ENCODE results near the gene UBE2Z. TPM values are rescaled to one million over a fixed set of nuclear protein-coding genes. Genes with fewer than 3 reads are reported as not detected.

UBE2Z gene
- total RNA-seq, 1 experiment from 2014 or later, result 223 TPM

GRCh38 chr17:48909783-48910182 is 1.6 kb downstream of the UBE2Z start:
- DNase-seq (ENCODE audit: low read depth, low spot score) (no peak), ATAC-seq (no peak)
- Histone ChIP-seq H3K27ac (ENCODE audit: low read length) (peak overlapping the region; percentile 85), H3K36me3 (ENCODE audit: control insufficient read depth, insufficient read depth, low read length) (peaks cover 29% of the 10 kb centered on the region), H3K9me3 (ENCODE audit: control insufficient read depth, insufficient read depth, low read depth, low read length) (no peaks in the 10 kb centered on the region), H3K27me3 (ENCODE audit: control insufficient read depth, insufficient read depth, low read length) (no peaks in the 10 kb centered on the region), H3K4me3 (ENCODE audit: low read depth in 2 of 2, low read length in 2 of 2) (peak overlapping the region; percentile 62 to 86), H3K4me1 (ENCODE audit: control insufficient read depth, insufficient read depth, low read length) (peaks cover 37% of the 10 kb centered on the region)
- in situ Hi-C loops (cut with HindIII; ENCODE audit: low pct_unique_long_range_greater_than_20kb, low sequenced_read_pairs), result loop anchor here (10.0 kb wide), 1 partner anchor 175 kb away; no protein-coding TSS in a partner anchor
- TF ChIP-seq POLR2AphosphoS5 (IDR thresholded peaks at IDR 0.05; ENCODE audit: low read depth, low read length) (no peak), SIN3A (IDR thresholded peaks at IDR 0.05; ENCODE audit: borderline replicate concordance, insufficient read depth, low read depth, low read length) (no peak), REST (IDR thresholded peaks at IDR 0.05; ENCODE audit: insufficient read depth in 1 of 2, low read depth in 2 of 2, low read length in 1 of 2) (no peak), TCF7L2 (IDR thresholded peaks at IDR 0.05; ENCODE audit: low read depth, low read length) (no peak), CTCF (IDR thresholded peaks at IDR 0.05) (no peak)
- ChIA-PET CTCF (interaction anchor here (0.7 to 0.9 kb wide), 2 partner anchors 8 to 123 kb away, joined by 3 to 6 read pairs; no protein-coding TSS in a partner anchor), POLR2A (interaction anchor here (0.5 to 0.6 kb wide), 2 partner anchors 21 to 56 kb away, joined by 7 to 13 read pairs; no protein-coding TSS in a partner anchor)
- intact Hi-C loops (cut with micrococcal nuclease; ENCODE audit: unreplicated experiment), result no loop called here
- BruUV-seq (replicated peaks), result TSS peak; percentile 55

GRCh38 chr17:48910370-48910769 is 2.2 kb downstream of the UBE2Z start:
- H3K4me1 ChIP-seq (ENCODE audit: control insufficient read depth, insufficient read depth, low read length), result peaks cover 42% of the 10 kb centered on the region
- POLR2A ChIA-PET, result interaction anchor here (0.6 to 0.7 kb wide), 2 partner anchors 56 to 135 kb away, joined by 7 to 13 read pairs; no protein-coding TSS in a partner anchor
- CTCF ChIA-PET, result interaction anchor here (0.9 kb wide), 1 partner anchor 123 kb away, joined by 3 read pairs; no protein-coding TSS in a partner anchor
- DNase-seq (ENCODE audit: low read depth, low spot score) (no peak), ATAC-seq (no peak)
- no TSS peak for BruUV-seq (replicated peaks)
- TF ChIP-seq POLR2AphosphoS5 (IDR thresholded peaks at IDR 0.05; ENCODE audit: low read depth, low read length) (no peak), CTCF (IDR thresholded peaks at IDR 0.05) (no peak), SIN3A (IDR thresholded peaks at IDR 0.05; ENCODE audit: borderline replicate concordance, insufficient read depth, low read depth, low read length) (no peak), REST (IDR thresholded peaks at IDR 0.05; ENCODE audit: insufficient read depth in 1 of 2, low read depth in 2 of 2, low read length in 1 of 2) (no peak), TCF7L2 (IDR thresholded peaks at IDR 0.05; ENCODE audit: low read depth, low read length) (no peak)
- no peaks in the 10 kb centered on the region for H3K27me3 ChIP-seq (ENCODE audit: control insufficient read depth, insufficient read depth, low read length)
- intact Hi-C loops (cut with micrococcal nuclease; ENCODE audit: unreplicated experiment), result no loop called here
- no peaks in the 10 kb centered on the region for H3K9me3 ChIP-seq (ENCODE audit: control insufficient read depth, insufficient read depth, low read depth, low read length)
- peak overlapping the region; percentile 85 for H3K27ac ChIP-seq (ENCODE audit: low read length)
- peak overlapping the region; percentile 62 to 86 for H3K4me3 ChIP-seq (ENCODE audit: low read depth in 2 of 2, low read length in 2 of 2)
- H3K36me3 ChIP-seq (ENCODE audit: control insufficient read depth, insufficient read depth, low read length), result peaks cover 33% of the 10 kb centered on the region
- in situ Hi-C loops (cut with HindIII; ENCODE audit: low pct_unique_long_range_greater_than_20kb, low sequenced_read_pairs), result no loop called here
